HEK293 (cell line): ENCODE data around the gene VTN.

Experiments
- CTCF ChIA-PET: fragments of 350-600 bp; formaldehyde crosslinking; extraction: SDS; loops from one replicate; lab custom pipeline; 2021; ENCODE audit warnings: antibody characterized with exemption; lab: Yijun Ruan, JAX
- POLR2A ChIA-PET: fragments of 300-600 bp; formaldehyde crosslinking; extraction: SDS; loops from one replicate; lab custom pipeline; 2020; ENCODE audit warnings: antibody characterized with exemption, inconsistent platforms; lab: Yijun Ruan, JAX
- H3K27ac ChIP-seq: fragments of 200-500 bp; sonication (Bioruptor generic); 2 replicates; pipeline ENCODE4 v1.5.1; 2014; ENCODE audit warnings: low read depth, low read length, control low read depth, inconsistent platforms; ENCODE audit errors: extremely low read depth
- H3K36me3 ChIP-seq, 2 experiments: fragments of 200-500 bp in 1 of 2; sonication (Bioruptor generic) in 1 of 2; 1 replicate in 1 of 2; 2 replicates in 1 of 2; pipeline ENCODE4 v1.5.1; 2014 to 2017; ENCODE audit warnings: inconsistent platforms in 2 of 2, low read length in 2 of 2; ENCODE audit not compliant: control insufficient read depth in 2 of 2, insufficient read depth in 1 of 2
- H3K4me1 ChIP-seq: fragments of 200-500 bp; sonication (Bioruptor generic); 2 replicates; pipeline ENCODE4 v1.5.1; 2014; ENCODE audit warnings: mild to moderate bottlenecking, low read length, inconsistent platforms; ENCODE audit not compliant: control insufficient read depth, insufficient read depth
- H3K4me3 ChIP-seq: 2 replicates; pipeline ENCODE4 v1.5.1; 2011; ENCODE audit warnings: low read depth, mild to moderate bottlenecking, control low read depth, low read length, moderate library complexity
- H3K9me3 ChIP-seq: fragments of 200-500 bp; sonication (Bioruptor generic); 2 replicates; pipeline ENCODE4 v1.5.1; 2014; ENCODE audit warnings: low read depth, low read length, inconsistent platforms; ENCODE audit not compliant: control insufficient read depth, insufficient read depth
- FEZF1 ChIP-seq: fragments of 450-650 bp; formaldehyde crosslinking; IDR thresholded peaks from 2 replicates; pipeline ENCODE4 v1.5.1; 2016; ENCODE audit warnings: missing biosample characterization, missing genetic modification characterization
- GLIS2 ChIP-seq: fragments of 450-650 bp; formaldehyde crosslinking; IDR thresholded peaks from 2 replicates; pipeline ENCODE4 v1.5.1; 2016; ENCODE audit warnings: missing biosample characterization, missing genetic modification characterization
- MEIS1 ChIP-seq: sonication (generic); formaldehyde crosslinking; IDR thresholded peaks from 2 replicates; pipeline ENCODE4 v1.8.1; 2022; ENCODE audit warnings: missing genetic modification reagents, mild to moderate bottlenecking, borderline replicate concordance
- REPIN1 ChIP-seq: fragments of 450-650 bp; formaldehyde crosslinking; IDR thresholded peaks from 2 replicates; pipeline ENCODE4 v1.5.1; 2017; ENCODE audit warnings: missing biosample characterization, missing genetic modification characterization, low read depth
- SP3 ChIP-seq: fragments of 450-650 bp; formaldehyde crosslinking; IDR thresholded peaks from 2 replicates; pipeline ENCODE4 v1.5.1; 2016; ENCODE audit warnings: missing biosample characterization, missing genetic modification characterization
- TCF7L2 ChIP-seq: IDR thresholded peaks from 2 replicates; pipeline ENCODE4 v1.6.1; 2011; ENCODE audit warnings: low read depth, mild to moderate bottlenecking, inconsistent platforms, low read length, moderate library complexity, borderline replicate concordance
- ZBTB44 ChIP-seq: fragments of 450-650 bp; IDR thresholded peaks from 2 replicates; pipeline ENCODE4 v1.5.1; 2018; ENCODE audit warnings: missing biosample characterization, mild to moderate bottlenecking, missing genetic modification characterization
- ZNF112 ChIP-seq: fragments of 450-650 bp; formaldehyde crosslinking; IDR thresholded peaks from 2 replicates; pipeline ENCODE4 v1.5.0; 2017; ENCODE audit warnings: missing biosample characterization, missing genetic modification characterization
- ZNF155 ChIP-seq: fragments of 450-650 bp; formaldehyde crosslinking; IDR thresholded peaks from 2 replicates; pipeline ENCODE4 v1.5.1; 2016; ENCODE audit warnings: missing biosample characterization, missing genetic modification characterization
- ZNF169 ChIP-seq: fragments of 450-650 bp; formaldehyde crosslinking; IDR thresholded peaks from 2 replicates; pipeline ENCODE4 v1.5.1; 2016; ENCODE audit warnings: missing biosample characterization, missing genetic modification characterization
- ZNF19 ChIP-seq: fragments of 450-650 bp; formaldehyde crosslinking; IDR thresholded peaks from 2 replicates; pipeline ENCODE4; 2016; ENCODE audit warnings: missing biosample characterization, missing genetic modification characterization, low read depth
- ZNF211 ChIP-seq: fragments of 450-650 bp; formaldehyde crosslinking; IDR thresholded peaks from 2 replicates; pipeline ENCODE4 v1.5.1; 2016; ENCODE audit warnings: low read depth, missing biosample characterization, missing genetic modification characterization
- ZNF223 ChIP-seq: fragments of 450-650 bp; formaldehyde crosslinking; IDR thresholded peaks from 2 replicates; pipeline ENCODE4 v1.5.1; 2016; ENCODE audit warnings: missing biosample characterization, missing genetic modification characterization
- ZNF37A ChIP-seq: fragments of 450-650 bp; IDR thresholded peaks from 2 replicates; pipeline ENCODE4 v1.5.1; 2018; ENCODE audit warnings: missing biosample characterization, missing genetic modification characterization
- ZNF521 ChIP-seq: fragments of 450-650 bp; formaldehyde crosslinking; IDR thresholded peaks from 2 replicates; pipeline ENCODE4 v1.5.1; 2017; ENCODE audit warnings: missing biosample characterization, mild to moderate bottlenecking, missing genetic modification characterization
- ZNF571 ChIP-seq: fragments of 450-650 bp; formaldehyde crosslinking; IDR thresholded peaks from 2 replicates; pipeline ENCODE4 v1.5.0; 2017; ENCODE audit warnings: missing biosample characterization, missing genetic modification characterization
- ZNF645 ChIP-seq: fragments of 450-650 bp; formaldehyde crosslinking; IDR thresholded peaks from 2 replicates; pipeline ENCODE4; 2016; ENCODE audit warnings: missing biosample characterization, missing genetic modification characterization
- ZNF830 ChIP-seq: fragments of 450-650 bp; IDR thresholded peaks from 2 replicates; pipeline ENCODE4 v1.5.0; 2018; ENCODE audit warnings: missing biosample characterization, missing genetic modification characterization, low read depth, mild to moderate bottlenecking, moderate library complexity
- ZSCAN16 ChIP-seq: fragments of 450-650 bp; formaldehyde crosslinking; IDR thresholded peaks from 2 replicates; pipeline ENCODE4 v1.5.1; 2016; ENCODE audit warnings: missing biosample characterization, missing genetic modification characterization
- ZSCAN4 ChIP-seq: fragments of 450-650 bp; formaldehyde crosslinking; IDR thresholded peaks from 2 replicates; pipeline ENCODE4 v1.5.1; 2017; ENCODE audit warnings: missing biosample characterization, missing genetic modification characterization

The VTN gene

GRCh38 chr17:28391401-28391800 is 21.3 kb upstream of the VTN start:
- peaks cover 49 to 69% of the 10 kb centered on the region in 2 experiments for H3K36me3 ChIP-seq
- CTCF ChIA-PET, result interaction anchor here (0.7 to 0.9 kb wide), 2 partner anchors 24 to 152 kb away, joined by 4 to 5 read pairs; no protein-coding TSS in a partner anchor
- no peak overlapping the region for H3K4me3 ChIP-seq
- H3K27ac ChIP-seq, result no peak overlapping the region
- H3K4me1 ChIP-seq, result no peaks in the 10 kb centered on the region
- H3K9me3 ChIP-seq, result no peaks in the 10 kb centered on the region
- POLR2A ChIA-PET, result interaction anchor here (0.6 to 1.3 kb wide), 3 partner anchors 12 to 55 kb away, joined by 4 to 11 read pairs (median 6); partner anchors contain the start of gene TNFAIP1
- no peak for TF ChIP-seq ZNF521 (tag by site-specific recombination)
- no peak for TF ChIP-seq MEIS1 (CRISPR knock-in tag)
- no peak for TF ChIP-seq SP3
- no peak for TF ChIP-seq ZNF645 (tag by site-specific recombination)
- no peak for TF ChIP-seq ZNF155
- no peak for TF ChIP-seq ZNF830

- H3K27ac ChIP-seq, result no peak overlapping the region
- peak; percentile 99 for TF ChIP-seq ZNF112 (tag by site-specific recombination)
- no peak for TF ChIP-seq ZNF169 (tag by site-specific recombination)
- POLR2A ChIA-PET, result interaction anchor here (1.0 to 1.3 kb wide), 2 partner anchors 14 to 55 kb away, joined by 4 to 11 read pairs; partner anchors contain the start of gene TNFAIP1
- CTCF ChIA-PET, result interaction anchor here (0.7 to 0.9 kb wide), 2 partner anchors 25 to 153 kb away, joined by 4 to 5 read pairs; no protein-coding TSS in a partner anchor
- H3K4me3 ChIP-seq, result no peak overlapping the region
- peaks cover 52 to 65% of the 10 kb centered on the region in 2 experiments for H3K36me3 ChIP-seq
- H3K4me1 ChIP-seq, result no peaks in the 10 kb centered on the region
- no peaks in the 10 kb centered on the region for H3K9me3 ChIP-seq
Measured at GRCh38 chr17:28390984-28391383, 20.9 kb upstream of the VTN start.

GRCh38 chr17:28390563-28390962 is 20.5 kb upstream of the VTN start:
- H3K27ac ChIP-seq, result no peak overlapping the region
- H3K9me3 ChIP-seq, result no peaks in the 10 kb centered on the region
- H3K4me1 ChIP-seq, result no peaks in the 10 kb centered on the region
- POLR2A ChIA-PET, result interaction anchor here (1.0 kb wide), 1 partner anchor 55 kb away, joined by 4 read pairs; the partner anchor contains the start of gene TNFAIP1
- H3K36me3 ChIP-seq, result peaks cover 56 to 61% of the 10 kb centered on the region in 2 experiments
- CTCF ChIA-PET, result no interaction called here
- H3K4me3 ChIP-seq, result no peak overlapping the region
- no peak for TF ChIP-seq TCF7L2
- TF ChIP-seq FEZF1 (tag by site-specific recombination), result no peak
- TF ChIP-seq ZBTB44 (tag by site-specific recombination), result no peak
- no peak for TF ChIP-seq ZNF211 (tag by site-specific recombination)
- TF ChIP-seq GLIS2 (tag by site-specific recombination), result no peak
- TF ChIP-seq REPIN1 (tag by site-specific recombination), result no peak
- TF ChIP-seq ZNF37A, result no peak

- POLR2A ChIA-PET, result no interaction called here
- no peak overlapping the region for H3K27ac ChIP-seq
- H3K4me1 ChIP-seq, result no peaks in the 10 kb centered on the region
- H3K4me3 ChIP-seq, result no peak overlapping the region
- peaks cover 57 to 60% of the 10 kb centered on the region in 2 experiments for H3K36me3 ChIP-seq
- TF ChIP-seq ZSCAN16 (no peak), ZNF19 (no peak), ZSCAN4 (tag by site-specific recombination) (no peak), ZNF571 (tag by site-specific recombination) (no peak), ZNF223 (tag by site-specific recombination) (no peak), REPIN1 (tag by site-specific recombination) (no peak)
- CTCF ChIA-PET, result interaction anchor here (1.7 kb wide), 1 partner anchor 26 kb away, joined by 5 read pairs; no protein-coding TSS in a partner anchor
- no peaks in the 10 kb centered on the region for H3K9me3 ChIP-seq
Measured at GRCh38 chr17:28390141-28390540, 20.0 kb upstream of the VTN start.
